Measurements from ENCODE around the gene KRT79. TPM values are rescaled to one million over a fixed set of nuclear protein-coding genes. Genes with fewer than 3 reads are reported as not detected.

Gene KRT79
- polyA plus RNA-seq, 1 donor, result not detected

GRCh38 chr12:52776435-52776834 is 57.7 kb downstream of the KRT79 start:
- Histone ChIP-seq H3K36me3 (ENCODE audit: control insufficient read depth, insufficient read depth, low read length) (no peaks in the 10 kb centered on the region), H3K27me3 (ENCODE audit: control insufficient read depth, insufficient read depth, low read length) (peaks cover 26% of the 10 kb centered on the region), H3K4me1 (ENCODE audit: control insufficient read depth, insufficient read depth, low read length) (no peaks in the 10 kb centered on the region), H3K4me3 (ENCODE audit: low read length) (no peak overlapping the region), H3K9me3 (ENCODE audit: control insufficient read depth, low read depth, low read length) (no peaks in the 10 kb centered on the region), H3K27ac (ENCODE audit: low read length) (no peak overlapping the region)
- WGBS (ENCODE audit: insufficient coverage, low lambda C conversion rate), result no CpG with 5 or more reads among the region's 5 CpGs
- DNase-seq, result no peak

GRCh38 chr12:52774629-52775250 is 59.4 kb downstream of the KRT79 start:
- no peaks in the 10 kb centered on the region for H3K36me3 ChIP-seq (ENCODE audit: control insufficient read depth, insufficient read depth, low read length)
- peaks cover 20% of the 10 kb centered on the region for H3K27me3 ChIP-seq (ENCODE audit: control insufficient read depth, insufficient read depth, low read length)
- no peaks in the 10 kb centered on the region for H3K9me3 ChIP-seq (ENCODE audit: control insufficient read depth, low read depth, low read length)
- H3K4me3 ChIP-seq (ENCODE audit: low read length), result no peak overlapping the region
- no peaks in the 10 kb centered on the region for H3K4me1 ChIP-seq (ENCODE audit: control insufficient read depth, insufficient read depth, low read length)
- no peak overlapping the region for H3K27ac ChIP-seq (ENCODE audit: low read length)
- no peak for DNase-seq
- WGBS (ENCODE audit: insufficient coverage, low lambda C conversion rate), result no CpG with 5 or more reads among the region's 8 CpGs

- WGBS (ENCODE audit: insufficient coverage, low lambda C conversion rate), result 82% methylated on average over 2 of the region's 3 CpGs
- DNase-seq, result no peak
- no peaks in the 10 kb centered on the region for H3K4me1 ChIP-seq (ENCODE audit: control insufficient read depth, insufficient read depth, low read length)
- H3K4me3 ChIP-seq (ENCODE audit: low read length), result no peak overlapping the region
- H3K36me3 ChIP-seq (ENCODE audit: control insufficient read depth, insufficient read depth, low read length), result no peaks in the 10 kb centered on the region
- no peak overlapping the region for H3K27ac ChIP-seq (ENCODE audit: low read length)
- H3K9me3 ChIP-seq (ENCODE audit: control insufficient read depth, low read depth, low read length), result no peaks in the 10 kb centered on the region
- H3K27me3 ChIP-seq (ENCODE audit: control insufficient read depth, insufficient read depth, low read length), result peaks cover 12% of the 10 kb centered on the region
Measured at GRCh38 chr12:52772772-52773171, 61.3 kb downstream of the KRT79 start.

GRCh38 chr12:52772188-52772587 is 61.9 kb downstream of the KRT79 start:
- H3K4me1 ChIP-seq (ENCODE audit: control insufficient read depth, insufficient read depth, low read length), result no peaks in the 10 kb centered on the region
- DNase-seq, result no peak
- no peaks in the 10 kb centered on the region for H3K9me3 ChIP-seq (ENCODE audit: control insufficient read depth, low read depth, low read length)
- H3K4me3 ChIP-seq (ENCODE audit: low read length), result no peak overlapping the region
- H3K27ac ChIP-seq (ENCODE audit: low read length), result no peak overlapping the region
- no CpG with 5 or more reads among the region's 4 CpGs for WGBS (ENCODE audit: insufficient coverage, low lambda C conversion rate)
- no peaks in the 10 kb centered on the region for H3K36me3 ChIP-seq (ENCODE audit: control insufficient read depth, insufficient read depth, low read length)
- H3K27me3 ChIP-seq (ENCODE audit: control insufficient read depth, insufficient read depth, low read length), result peaks cover 12% of the 10 kb centered on the region

GRCh38 chr12:52771505-52771904 is 62.6 kb downstream of the KRT79 start:
- H3K27ac ChIP-seq (ENCODE audit: low read length), result no peak overlapping the region
- no peak for DNase-seq
- H3K4me3 ChIP-seq (ENCODE audit: low read length), result no peak overlapping the region
- no peaks in the 10 kb centered on the region for H3K9me3 ChIP-seq (ENCODE audit: control insufficient read depth, low read depth, low read length)
- H3K36me3 ChIP-seq (ENCODE audit: control insufficient read depth, insufficient read depth, low read length), result no peaks in the 10 kb centered on the region
- no peaks in the 10 kb centered on the region for H3K4me1 ChIP-seq (ENCODE audit: control insufficient read depth, insufficient read depth, low read length)
- H3K27me3 ChIP-seq (ENCODE audit: control insufficient read depth, insufficient read depth, low read length), result peaks cover 12% of the 10 kb centered on the region
- no CpG with 5 or more reads among the region's 4 CpGs for WGBS (ENCODE audit: insufficient coverage, low lambda C conversion rate)

Other genes with a start within 250 kb of the KRT79 start
- gene KRT72, start 232.8 kb downstream of the KRT79 start, polyA plus RNA-seq, result 2.0 TPM
- 0.97 TPM for gene KRT73, start 215.8 kb downstream of the KRT79 start, polyA plus RNA-seq
- 0.54 TPM for gene KRT2, start 182.1 kb downstream of the KRT79 start, polyA plus RNA-seq
- 0.51 TPM for gene KRT1, start 153.9 kb downstream of the KRT79 start, polyA plus RNA-seq
- gene KRT77, start 130.8 kb downstream of the KRT79 start, polyA plus RNA-seq, result 0.42 TPM
- gene KRT76, start 57.0 kb downstream of the KRT79 start, polyA plus RNA-seq, result not detected
- gene KRT3, start 38.2 kb downstream of the KRT79 start, polyA plus RNA-seq, result not detected
- gene KRT4, start 20.2 kb downstream of the KRT79 start, polyA plus RNA-seq, result not detected
- not detected for gene KRT78, start 14.7 kb upstream of the KRT79 start, polyA plus RNA-seq
- gene KRT8, start 70.8 kb upstream of the KRT79 start, polyA plus RNA-seq, result 1,338 TPM
- gene KRT18, start 114.8 kb upstream of the KRT79 start, polyA plus RNA-seq, result 903 TPM
- 418 TPM for gene EIF4B, start 172.1 kb upstream of the KRT79 start, polyA plus RNA-seq
- gene TNS2, start 215.8 kb upstream of the KRT79 start, polyA plus RNA-seq, result 43.5 TPM
- 25.0 TPM for gene SPRYD3, start 245.1 kb upstream of the KRT79 start, polyA plus RNA-seq

Data from large intestine (tissue), 3 donors.